HUES6 (cell line): Measurements from ENCODE around the gene YIPF2.
"Not testable (repeated sequence)": the region's sequence is repeated elsewhere in the genome, so short reads cannot be mapped to it uniquely, and the experiment has no call there.

Source experiments
- H3K27ac ChIP-seq: 2 replicates; pipeline ENCODE4 v1.7.0; 2013; ENCODE audit warnings: low read depth, mild to moderate bottlenecking, low read length, inconsistent platforms
- H3K27me3 ChIP-seq: 2 replicates; pipeline ENCODE4 v1.6.1; 2013; ENCODE audit warnings: low read length; ENCODE audit not compliant: control insufficient read depth, insufficient read depth
- H3K36me3 ChIP-seq: 2 replicates; pipeline ENCODE4 v1.6.1; 2013; ENCODE audit warnings: low read length; ENCODE audit not compliant: control insufficient read depth, insufficient read depth
- H3K4me1 ChIP-seq: 2 replicates; pipeline ENCODE4 v1.6.1; 2013; ENCODE audit warnings: low read length; ENCODE audit not compliant: control insufficient read depth, insufficient read depth
- H3K4me3 ChIP-seq: 2 replicates; pipeline ENCODE4 v1.5.1; 2013; ENCODE audit warnings: low read depth, low read length
- H3K9ac ChIP-seq: one replicate; pipeline ENCODE4 v1.6.1; 2013; ENCODE audit warnings: mild to moderate bottlenecking, low read length
- H3K9me3 ChIP-seq: 2 replicates; pipeline ENCODE4 v1.6.1; 2013; ENCODE audit warnings: low read depth, low read length; ENCODE audit not compliant: control insufficient read depth, insufficient read depth

The YIPF2 gene

DNA sequence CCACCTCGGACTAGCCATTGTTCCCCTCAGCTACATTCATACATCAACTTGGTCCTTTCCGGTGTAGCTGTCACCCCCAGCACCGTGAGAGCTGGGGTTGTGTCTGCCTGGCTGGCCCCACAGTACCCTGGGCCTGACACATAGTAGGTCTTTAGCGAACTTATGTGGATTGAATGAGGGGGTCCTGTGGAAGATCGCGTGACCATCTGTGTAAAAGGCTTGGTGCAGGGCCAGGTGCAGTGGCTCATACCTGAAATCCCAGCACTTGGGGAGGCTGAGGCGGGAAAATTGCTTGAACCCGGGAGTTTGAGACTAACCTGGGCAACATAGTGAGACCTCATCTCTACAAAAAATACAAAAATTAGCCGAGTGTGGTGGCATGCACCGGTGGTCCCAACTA lies 34.4 kb upstream of the YIPF2 start:
- no peaks in the 10 kb centered on the region for H3K9me3 ChIP-seq
- H3K4me3 ChIP-seq: peak overlapping the region; percentile 12; the same call in 1 of the 2 replicates
- no peak overlapping the region for H3K9ac ChIP-seq
- peaks cover 3% of the 10 kb centered on the region; the same call in 1 of the 2 replicates for H3K4me1 ChIP-seq
- H3K27me3 ChIP-seq: no peaks in the 10 kb centered on the region
- no peak overlapping the region for H3K27ac ChIP-seq
- 0 out of 2 replicates have a peak, but pooled peaks cover 2% of the 10 kb centered on the region for H3K36me3 ChIP-seq

DNA sequence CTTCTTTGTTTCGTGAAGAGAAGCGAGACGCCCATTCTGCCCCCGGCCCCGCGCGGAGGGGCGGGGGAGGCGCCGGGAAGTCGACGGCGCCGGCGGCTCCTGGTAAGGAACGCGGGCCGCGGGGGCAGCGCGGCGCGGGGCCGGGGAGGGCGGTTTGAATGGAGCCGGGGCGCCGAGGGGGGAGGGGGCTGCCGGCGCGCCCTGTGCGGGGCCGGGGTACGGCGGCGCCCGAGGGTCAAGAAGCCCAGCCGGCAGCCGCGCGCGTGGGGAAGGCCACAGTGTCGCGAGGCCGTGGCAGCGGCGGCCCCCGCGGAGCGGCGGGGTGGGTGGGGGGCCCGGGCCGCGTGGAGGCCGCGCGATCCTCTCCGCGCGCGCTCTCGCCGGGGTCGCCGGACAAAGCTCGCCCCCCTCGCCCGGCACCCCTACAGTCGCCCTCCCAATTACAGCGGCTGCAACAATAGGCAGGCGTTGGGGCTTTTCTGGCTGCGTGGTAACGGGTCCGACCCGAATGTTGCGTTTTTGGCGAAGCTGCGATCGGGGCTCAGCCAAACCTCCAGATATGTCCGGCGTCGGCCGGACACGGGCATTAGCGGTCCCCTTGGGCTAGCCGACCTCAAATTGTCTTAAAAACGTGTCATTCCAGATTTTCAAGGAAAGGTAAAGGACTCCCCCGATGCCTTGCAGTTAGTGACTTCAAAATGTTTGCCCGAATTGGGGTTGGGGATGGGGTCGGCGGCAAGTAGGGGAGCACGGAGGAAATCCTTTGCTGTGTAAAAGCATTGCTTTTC lies 32.8 kb upstream of the YIPF2 start:
- 0 out of 2 replicates have a peak, but pooled peaks cover 2% of the 10 kb centered on the region for H3K36me3 ChIP-seq
- H3K9me3 ChIP-seq: no peaks in the 10 kb centered on the region
- no peaks in the 10 kb centered on the region for H3K27me3 ChIP-seq
- H3K4me1 ChIP-seq: peaks cover 2% of the 10 kb centered on the region; the same call in 1 of the 2 replicates
- H3K27ac ChIP-seq: peak overlapping the region; percentile 85; the same call in 1 of the 2 replicates
- H3K4me3 ChIP-seq: peak overlapping the region; percentile 94
- peak overlapping the region; percentile 95 for H3K9ac ChIP-seq

DNA sequence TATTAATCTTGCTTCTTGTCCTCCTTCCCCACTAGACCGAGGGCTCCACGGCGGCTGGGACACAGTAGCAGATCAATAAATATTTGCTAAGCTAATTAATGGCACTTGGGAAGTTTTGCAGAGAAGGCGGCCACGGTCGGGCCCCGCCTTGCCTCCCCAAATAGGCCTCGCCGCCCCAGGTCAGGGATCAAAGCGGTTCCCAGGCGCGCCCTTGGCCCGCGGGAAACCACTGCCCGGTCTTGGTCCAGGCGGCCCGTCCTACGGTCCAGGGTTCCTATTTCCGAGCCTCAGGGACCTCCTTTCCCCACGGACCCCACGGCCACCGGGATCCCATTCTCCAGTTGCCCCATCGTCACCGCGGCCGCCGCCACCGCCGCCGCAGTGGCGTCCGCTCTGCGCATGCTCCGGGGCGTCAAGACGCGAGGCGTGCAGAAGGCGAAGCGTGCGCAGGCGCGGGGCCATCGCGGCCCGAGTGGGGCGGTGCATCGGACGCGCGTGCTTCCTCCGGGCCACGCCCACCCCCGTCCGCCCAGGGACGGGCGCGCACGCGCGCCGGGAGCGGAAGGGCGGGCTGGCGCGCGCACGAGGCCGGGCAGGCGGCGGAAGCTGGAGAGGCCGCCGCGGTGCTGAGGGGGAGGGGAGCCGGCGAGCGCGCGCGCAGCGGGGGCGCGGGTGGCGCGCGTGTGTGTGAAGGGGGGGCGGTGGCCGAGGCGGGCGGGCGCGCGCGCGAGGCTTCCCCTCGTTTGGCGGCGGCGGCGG lies 32.1 kb upstream of the YIPF2 start, which contains the start of gene SMARCA4:
TSS of gene SMARCA4 (plus strand) at position 717 of the 759 bp plus-strand sequence. CDS start 23,122 bp downstream, outside the sequence.
- Histone ChIP-seq H3K4me3 (peak within 1 kb of the TSS; percentile 94), H3K9ac (peak within 1 kb of the TSS; percentile 96), H3K4me1 (no peaks in the 10 kb centered on the region), H3K9me3 (no peaks in the 10 kb centered on the region), H3K27me3 (no peaks in the 10 kb centered on the region), H3K36me3 (0 out of 2 replicates have a peak, but pooled peaks cover 2% of the 10 kb centered on the region), H3K27ac (peak within 1 kb of the TSS; percentile 91)

DNA sequence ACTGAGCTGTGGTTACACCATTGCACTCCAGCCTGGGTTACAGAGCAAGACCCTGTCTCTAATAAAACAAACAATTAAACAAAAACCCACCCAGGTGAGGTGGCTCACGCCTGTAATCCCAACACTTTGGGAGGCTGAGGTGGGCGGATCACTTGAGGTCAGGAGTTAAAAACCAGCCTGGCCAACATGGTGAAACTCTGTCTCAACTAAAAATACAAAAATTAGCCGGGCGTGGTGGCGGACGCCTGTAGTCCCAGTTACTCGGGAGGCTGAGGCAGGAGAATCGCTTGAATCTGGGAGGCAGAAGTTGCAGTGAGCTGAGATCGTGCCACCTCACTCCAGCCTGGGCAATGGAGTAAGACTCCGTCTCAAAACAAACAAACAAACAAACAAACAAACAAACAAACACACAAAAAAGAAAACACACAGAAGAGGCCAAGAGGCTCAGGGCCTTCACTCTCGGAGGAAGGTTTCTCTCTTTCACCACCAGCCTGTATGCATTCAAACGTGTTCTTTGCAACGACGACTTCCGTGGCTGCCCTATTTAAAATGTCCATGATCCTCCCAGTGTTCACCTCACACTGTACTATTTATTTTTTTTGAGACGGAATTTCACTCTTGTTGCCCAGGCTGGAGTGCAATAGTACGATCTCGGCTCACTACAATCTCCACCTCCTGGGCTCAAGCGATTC lies 31.0 kb upstream of the YIPF2 start:
- H3K27ac ChIP-seq, H3K36me3 ChIP-seq, H3K9ac ChIP-seq, H3K4me1 ChIP-seq, H3K9me3 ChIP-seq, H3K27me3 ChIP-seq, H3K4me3 ChIP-seq: not testable (repeated sequence)

DNA sequence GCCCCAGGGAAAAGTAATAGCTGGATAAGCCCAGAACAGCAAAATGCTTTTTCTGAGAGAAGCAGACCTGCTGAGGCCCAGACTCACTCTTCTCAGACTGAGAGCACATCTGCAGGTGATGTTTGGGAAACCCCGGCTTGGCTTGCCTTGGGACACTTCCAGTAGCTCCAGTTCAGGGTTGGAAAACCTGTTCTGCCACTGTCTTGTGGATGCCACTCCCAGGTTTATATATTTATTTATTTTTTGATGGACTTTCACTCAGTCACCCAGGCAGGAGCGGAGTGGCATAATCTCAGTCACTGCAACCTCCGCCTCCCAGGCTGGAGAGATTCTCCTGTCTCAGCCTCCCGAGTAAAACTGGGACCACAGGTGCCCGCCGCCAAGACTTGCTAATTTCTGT lies 24.4 kb upstream of the YIPF2 start:
- no peak overlapping the region for H3K9ac ChIP-seq
- no peak overlapping the region for H3K4me3 ChIP-seq
- no peaks in the 10 kb centered on the region for H3K9me3 ChIP-seq
- H3K4me1 ChIP-seq: no peaks in the 10 kb centered on the region
- H3K27me3 ChIP-seq: no peaks in the 10 kb centered on the region
- H3K36me3 ChIP-seq: no peaks in the 10 kb centered on the region
- H3K27ac ChIP-seq: no peak overlapping the region

DNA sequence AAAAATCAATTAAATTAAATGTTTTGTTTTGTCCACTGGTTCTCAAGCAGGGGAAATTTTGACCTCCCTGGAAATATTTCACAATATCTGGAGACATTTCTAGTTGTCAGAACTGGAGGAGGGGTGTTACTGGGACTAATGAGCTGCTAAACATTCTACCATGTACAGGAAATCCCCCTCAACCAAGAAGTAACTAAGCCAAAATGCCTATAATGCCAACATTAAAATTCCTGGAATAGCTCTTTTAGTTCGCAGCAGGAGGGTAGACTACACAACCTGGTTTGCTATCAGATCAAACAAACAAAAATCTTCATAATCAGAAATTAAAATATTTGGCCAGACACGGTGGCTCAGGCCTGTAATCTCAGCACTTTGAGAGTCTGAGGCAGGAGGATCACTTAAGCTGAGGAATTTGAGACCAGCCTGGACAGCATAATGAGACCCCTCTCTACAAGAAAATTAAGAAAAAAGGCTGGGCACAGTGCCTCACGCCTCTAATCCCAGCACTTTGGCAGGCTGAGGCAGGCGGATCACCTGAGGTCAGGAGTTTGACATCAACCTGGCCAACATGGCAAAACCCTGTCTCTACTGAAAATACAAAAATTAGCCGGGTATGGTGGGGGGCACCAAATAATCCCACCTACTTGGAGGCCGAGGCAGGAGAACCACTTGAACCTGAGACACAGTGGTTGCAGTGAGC lies 18.7 kb upstream of the YIPF2 start:
- Histone ChIP-seq H3K4me3 (no peak overlapping the region), H3K27me3 (no peaks in the 10 kb centered on the region), H3K9me3 (no peaks in the 10 kb centered on the region), H3K27ac (no peak overlapping the region), H3K9ac (no peak overlapping the region), H3K4me1 (no peaks in the 10 kb centered on the region), H3K36me3 (no peaks in the 10 kb centered on the region)

DNA sequence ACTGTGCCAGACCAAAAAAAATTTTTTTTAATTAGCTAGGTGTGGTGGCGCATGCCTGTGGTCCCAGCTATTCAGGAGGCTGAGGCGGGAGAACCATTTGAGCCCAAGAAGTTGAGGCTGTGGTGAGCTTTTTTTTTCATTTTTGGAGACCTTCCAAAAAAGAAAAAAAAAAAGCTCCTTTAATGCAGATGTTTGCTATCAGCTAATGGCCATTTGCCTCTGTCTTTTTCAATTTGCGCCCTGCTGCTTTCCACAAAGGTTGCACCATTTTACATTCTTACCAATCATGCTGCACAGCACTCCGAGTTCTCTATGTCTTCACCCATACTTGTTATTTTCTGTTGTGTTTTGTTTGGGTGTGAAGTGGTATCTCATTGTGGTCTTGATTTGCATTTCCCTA lies 16.8 kb upstream of the YIPF2 start:
- H3K4me1 ChIP-seq: no peaks in the 10 kb centered on the region
- no peak overlapping the region for H3K4me3 ChIP-seq
- no peak overlapping the region for H3K27ac ChIP-seq
- no peaks in the 10 kb centered on the region for H3K36me3 ChIP-seq
- no peaks in the 10 kb centered on the region for H3K27me3 ChIP-seq
- no peak overlapping the region for H3K9ac ChIP-seq
- no peaks in the 10 kb centered on the region for H3K9me3 ChIP-seq

DNA sequence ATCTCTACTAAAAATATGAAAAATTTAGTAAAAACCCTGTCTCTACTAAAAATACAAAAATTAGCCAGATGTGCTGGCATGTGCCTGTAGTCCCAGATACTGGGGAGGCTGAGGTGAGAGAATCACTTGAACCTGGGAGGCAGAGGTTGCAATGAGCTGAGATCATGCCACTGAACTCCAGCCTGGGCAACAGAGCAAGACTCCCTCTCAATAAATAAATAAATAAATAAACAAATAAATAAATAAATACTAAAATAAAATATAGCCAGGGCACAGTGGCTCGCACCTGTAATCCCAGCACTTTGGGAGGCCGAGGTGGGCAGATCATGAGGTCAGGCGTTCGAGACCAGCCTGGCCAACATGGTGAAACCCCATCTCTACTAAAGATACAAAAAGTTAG lies 15.0 kb upstream of the YIPF2 start:
- not testable (repeated sequence) for H3K27ac ChIP-seq, H3K36me3 ChIP-seq, H3K9ac ChIP-seq, H3K4me3 ChIP-seq, H3K27me3 ChIP-seq, H3K9me3 ChIP-seq, H3K4me1 ChIP-seq

DNA sequence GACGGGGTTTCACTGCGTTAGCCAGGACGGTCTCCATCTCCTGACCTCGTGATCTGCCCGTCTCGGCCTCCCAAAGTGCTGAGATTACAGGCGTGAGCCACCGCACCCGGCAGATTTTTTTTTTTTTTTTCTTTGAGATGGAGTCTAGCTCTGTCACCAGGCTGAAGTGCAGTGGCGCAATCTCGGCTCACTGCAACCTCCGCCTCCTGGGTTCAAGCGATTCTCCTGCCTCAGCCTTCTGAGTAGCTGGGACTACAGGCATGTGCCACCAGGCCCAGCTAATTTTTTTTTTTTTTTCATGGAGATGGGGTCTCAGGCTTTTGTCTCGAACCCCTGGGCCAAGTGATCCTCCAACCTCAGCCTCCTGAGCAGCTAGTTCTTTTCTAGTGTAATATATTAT lies 13.2 kb upstream of the YIPF2 start:
- H3K9ac ChIP-seq, H3K9me3 ChIP-seq, H3K36me3 ChIP-seq, H3K27ac ChIP-seq, H3K4me3 ChIP-seq, H3K4me1 ChIP-seq, H3K27me3 ChIP-seq: not testable (repeated sequence)

DNA sequence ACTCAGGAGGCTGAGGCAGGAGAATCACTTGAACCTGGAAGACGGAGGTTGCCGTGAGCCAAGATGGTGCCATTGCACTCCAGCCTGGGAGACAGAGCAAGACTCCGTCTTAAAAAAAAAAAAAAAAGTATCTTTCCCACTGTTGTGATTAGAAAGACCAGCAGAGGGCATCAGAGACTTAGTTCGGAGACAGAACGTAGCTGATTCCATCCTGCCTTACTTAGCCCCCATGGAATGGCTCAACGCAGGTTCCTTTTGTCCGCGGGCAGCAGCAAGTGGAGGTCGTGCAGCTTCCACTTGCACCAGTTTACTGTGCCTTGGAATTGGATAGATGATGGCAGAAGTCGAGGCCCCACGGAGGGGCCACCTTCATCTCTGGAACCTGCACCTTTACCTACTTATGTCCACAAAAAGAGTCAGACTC lies 8.2 kb upstream of the YIPF2 start:
- Histone ChIP-seq H3K27me3 (no peaks in the 10 kb centered on the region), H3K4me1 (no peaks in the 10 kb centered on the region), H3K9me3 (no peaks in the 10 kb centered on the region), H3K9ac (no peak overlapping the region), H3K4me3 (no peak overlapping the region), H3K36me3 (peaks cover 4% of the 10 kb centered on the region; the same call in 1 of the 2 replicates), H3K27ac (no peak overlapping the region)
